NB4 (cell line): Measurements from ENCODE around the gene MAGI2.

Experiments
- DNase-seq: peaks from one replicate; pipeline ENCODE4 v3.0.0; 2010; ENCODE audit warnings: low read depth
- H3K4me3 ChIP-seq: one replicate; pipeline ENCODE4 v1.5.1; 2011; ENCODE audit warnings: mild to moderate bottlenecking, low read depth, low read length, moderate library complexity
- MYC ChIP-seq: IDR thresholded peaks from 2 replicates; pipeline ENCODE4 v1.6.1; 2011; ENCODE audit warnings: low read depth, low read length
- POLR2A ChIP-seq: IDR thresholded peaks from 2 replicates; pipeline ENCODE4 v1.6.1; 2011; ENCODE audit warnings: mild to moderate bottlenecking; ENCODE audit not compliant: insufficient read length; ENCODE audit errors: extremely low read depth
- TF ChIP-seq, protein P1 (sequence below): IDR thresholded peaks from one replicate; pipeline ENCODE4 v1.5.1; 2012; ENCODE audit warnings: low read depth, low read length
- TF ChIP-seq, protein P2 (sequence below): IDR thresholded peaks from 2 replicates; pipeline ENCODE4 v1.6.1; 2011; ENCODE audit warnings: low read depth, low read length

The MAGI2 gene

DNA sequence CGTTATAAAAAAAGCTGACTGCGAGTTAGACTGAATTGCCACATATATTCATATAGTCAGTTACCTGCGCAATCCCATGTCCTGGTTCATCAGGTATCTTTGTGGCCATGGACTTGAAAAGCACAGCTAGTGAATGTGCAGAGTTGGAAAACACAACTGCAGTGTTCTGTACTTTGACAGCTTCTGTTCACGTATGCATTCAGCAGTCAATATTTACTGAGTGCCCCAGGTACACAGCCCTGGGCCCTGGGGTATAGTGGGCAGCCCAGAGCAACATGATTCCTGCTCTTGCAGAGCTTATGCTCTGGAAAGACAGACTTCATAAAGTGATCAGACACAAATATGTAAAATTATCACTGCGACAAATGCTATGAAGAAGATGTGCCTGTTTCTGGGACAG is 1341.0 kb downstream of the MAGI2 start:
- TF ChIP-seq MYC (no peak), POLR2A (no peak)
- TF ChIP-seq, protein P1, sequence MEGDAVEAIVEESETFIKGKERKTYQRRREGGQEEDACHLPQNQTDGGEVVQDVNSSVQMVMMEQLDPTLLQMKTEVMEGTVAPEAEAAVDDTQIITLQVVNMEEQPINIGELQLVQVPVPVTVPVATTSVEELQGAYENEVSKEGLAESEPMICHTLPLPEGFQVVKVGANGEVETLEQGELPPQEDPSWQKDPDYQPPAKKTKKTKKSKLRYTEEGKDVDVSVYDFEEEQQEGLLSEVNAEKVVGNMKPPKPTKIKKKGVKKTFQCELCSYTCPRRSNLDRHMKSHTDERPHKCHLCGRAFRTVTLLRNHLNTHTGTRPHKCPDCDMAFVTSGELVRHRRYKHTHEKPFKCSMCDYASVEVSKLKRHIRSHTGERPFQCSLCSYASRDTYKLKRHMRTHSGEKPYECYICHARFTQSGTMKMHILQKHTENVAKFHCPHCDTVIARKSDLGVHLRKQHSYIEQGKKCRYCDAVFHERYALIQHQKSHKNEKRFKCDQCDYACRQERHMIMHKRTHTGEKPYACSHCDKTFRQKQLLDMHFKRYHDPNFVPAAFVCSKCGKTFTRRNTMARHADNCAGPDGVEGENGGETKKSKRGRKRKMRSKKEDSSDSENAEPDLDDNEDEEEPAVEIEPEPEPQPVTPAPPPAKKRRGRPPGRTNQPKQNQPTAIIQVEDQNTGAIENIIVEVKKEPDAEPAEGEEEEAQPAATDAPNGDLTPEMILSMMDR, result no peak
- TF ChIP-seq, protein P2, sequence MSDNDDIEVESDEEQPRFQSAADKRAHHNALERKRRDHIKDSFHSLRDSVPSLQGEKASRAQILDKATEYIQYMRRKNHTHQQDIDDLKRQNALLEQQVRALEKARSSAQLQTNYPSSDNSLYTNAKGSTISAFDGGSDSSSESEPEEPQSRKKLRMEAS, result no peak
- no peak for DNase-seq
- H3K4me3 ChIP-seq, result no peak overlapping the region

DNA sequence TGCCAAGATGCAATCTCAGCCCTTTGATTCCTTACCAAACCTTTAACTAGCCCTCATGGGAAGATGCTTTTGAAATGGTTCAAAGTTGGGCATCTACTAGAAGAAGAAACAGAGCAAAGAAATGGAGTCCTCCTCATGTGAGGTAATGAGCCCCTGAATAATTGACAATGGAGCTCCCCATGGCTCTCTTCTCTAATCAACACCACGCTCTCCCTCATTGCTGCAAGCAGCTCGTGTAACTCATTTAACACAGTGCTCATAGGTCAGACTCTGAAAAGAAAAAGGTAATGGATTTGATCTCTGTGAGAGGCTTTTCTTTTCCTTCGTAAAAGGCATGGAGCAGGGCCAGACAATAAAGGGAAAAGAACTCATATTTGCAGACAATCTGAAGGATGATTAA is 1342.1 kb downstream of the MAGI2 start:
- TF ChIP-seq, protein P2, result no peak
- TF ChIP-seq, protein P1, result no peak
- no peak for TF ChIP-seq POLR2A
- TF ChIP-seq MYC, result no peak
- no peak for DNase-seq
- no peak overlapping the region for H3K4me3 ChIP-seq

DNA sequence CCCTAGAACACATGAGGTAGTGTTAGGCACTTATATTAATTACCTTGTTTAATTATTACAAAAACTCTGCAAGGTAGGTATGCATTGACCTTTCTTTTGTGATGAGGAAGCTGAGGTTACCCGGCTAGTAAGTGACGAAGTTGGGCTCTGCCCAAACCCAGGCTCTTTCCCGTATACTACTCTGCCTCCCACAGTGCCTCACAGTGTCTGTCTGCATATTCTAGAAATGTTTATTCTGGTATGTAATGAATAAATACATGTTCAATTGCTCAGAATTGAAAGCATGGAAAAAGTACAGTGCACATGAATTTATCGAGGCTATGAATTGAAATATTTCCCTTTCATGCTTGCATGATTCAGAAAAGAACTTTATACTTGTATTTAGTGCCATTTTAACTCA is 1350.0 kb downstream of the MAGI2 start:
- TF ChIP-seq POLR2A (no peak), MYC (no peak)
- TF ChIP-seq, protein P1, result no peak
- TF ChIP-seq, protein P2, result no peak
- DNase-seq, result no peak
- H3K4me3 ChIP-seq, result no peak overlapping the region

DNA sequence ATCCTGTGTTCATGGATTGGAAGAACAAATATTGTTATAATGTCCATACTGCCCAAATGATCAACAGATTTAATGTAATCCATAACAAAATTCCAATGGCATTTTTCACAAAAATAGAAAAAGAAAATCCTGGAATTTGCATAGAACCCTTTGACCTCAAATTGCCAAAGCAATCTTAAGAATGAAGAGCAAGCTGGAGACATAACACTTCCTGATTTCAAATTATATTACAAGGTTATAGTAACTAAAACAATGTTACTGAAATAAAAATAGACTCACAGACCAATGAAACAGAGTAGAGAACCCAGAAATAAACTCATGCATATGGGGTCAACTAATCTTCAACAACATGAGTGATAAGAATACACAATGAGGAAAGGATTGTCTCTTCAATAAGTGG is 1352.4 kb downstream of the MAGI2 start:
- no peak for DNase-seq
- TF ChIP-seq, protein P2, result no peak
- TF ChIP-seq POLR2A (no peak), MYC (no peak)
- TF ChIP-seq, protein P1, result no peak
- no peak overlapping the region for H3K4me3 ChIP-seq

DNA sequence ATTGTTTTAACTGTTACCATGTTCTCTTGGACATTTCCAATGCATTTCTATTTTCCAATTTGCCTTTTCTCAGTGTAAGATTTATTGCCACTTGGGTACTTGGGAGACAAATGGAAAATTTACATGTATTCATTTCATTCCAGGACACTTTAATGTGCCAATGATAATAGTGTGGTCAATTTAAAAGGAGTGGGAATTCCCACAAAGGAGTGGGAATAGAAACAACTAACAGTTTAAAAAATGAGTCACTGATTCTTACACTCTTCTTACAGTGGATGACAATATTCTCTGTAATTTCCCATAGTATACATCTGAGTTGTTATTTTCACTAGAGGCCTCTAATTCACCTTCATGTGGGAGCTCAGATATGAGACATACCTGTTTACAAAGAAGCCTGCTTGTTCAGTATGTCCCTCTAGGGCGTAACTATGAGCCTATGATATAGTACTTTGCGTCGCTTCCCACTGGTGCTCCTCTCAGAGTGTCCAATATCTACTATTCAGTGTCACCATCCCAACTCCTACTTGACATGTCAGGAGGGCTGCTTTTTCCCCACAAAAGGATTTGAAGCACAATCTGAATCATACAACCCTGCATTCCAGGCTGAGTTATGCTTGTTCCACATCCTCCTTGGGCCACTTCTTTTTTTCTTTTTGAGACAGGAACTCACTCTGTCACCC is 1353.6 kb downstream of the MAGI2 start:
- no peak for DNase-seq
- H3K4me3 ChIP-seq, result no peak overlapping the region
- TF ChIP-seq MYC (no peak), POLR2A (no peak)
- TF ChIP-seq, protein P1, result no peak
- TF ChIP-seq, protein P2, result no peak

DNA sequence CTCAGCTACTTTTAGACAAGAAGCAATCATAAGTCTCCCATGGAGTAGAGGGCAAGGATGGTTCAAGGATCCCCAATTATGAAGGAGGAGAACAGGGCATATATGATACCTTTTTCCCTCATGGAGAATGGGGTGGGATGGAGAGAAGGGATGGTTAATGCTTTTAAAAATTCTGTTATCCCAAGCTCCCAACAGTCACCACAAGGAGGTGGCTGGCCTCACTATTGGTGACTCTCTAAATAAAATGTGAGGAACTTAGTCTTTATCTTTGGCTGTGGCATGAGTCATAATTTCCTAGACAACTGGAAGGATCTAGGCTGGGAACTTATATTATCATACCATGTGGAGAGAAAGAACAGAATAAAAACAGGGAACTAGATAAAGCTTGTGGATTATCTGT is 1357.9 kb downstream of the MAGI2 start:
- DNase-seq, result no peak
- TF ChIP-seq, protein P1, result no peak
- no peak overlapping the region for H3K4me3 ChIP-seq
